ENCODE data around the gene SFTPD. TPM values are rescaled to one million over a fixed set of nuclear protein-coding genes. Genes with fewer than 3 reads are reported as not detected.
"Not testable (repeated sequence)": the region's sequence is repeated elsewhere in the genome, so short reads cannot be mapped to it uniquely, and the experiment has no call there.

Gene SFTPD
- polyA plus RNA-seq: not detected

DNA sequence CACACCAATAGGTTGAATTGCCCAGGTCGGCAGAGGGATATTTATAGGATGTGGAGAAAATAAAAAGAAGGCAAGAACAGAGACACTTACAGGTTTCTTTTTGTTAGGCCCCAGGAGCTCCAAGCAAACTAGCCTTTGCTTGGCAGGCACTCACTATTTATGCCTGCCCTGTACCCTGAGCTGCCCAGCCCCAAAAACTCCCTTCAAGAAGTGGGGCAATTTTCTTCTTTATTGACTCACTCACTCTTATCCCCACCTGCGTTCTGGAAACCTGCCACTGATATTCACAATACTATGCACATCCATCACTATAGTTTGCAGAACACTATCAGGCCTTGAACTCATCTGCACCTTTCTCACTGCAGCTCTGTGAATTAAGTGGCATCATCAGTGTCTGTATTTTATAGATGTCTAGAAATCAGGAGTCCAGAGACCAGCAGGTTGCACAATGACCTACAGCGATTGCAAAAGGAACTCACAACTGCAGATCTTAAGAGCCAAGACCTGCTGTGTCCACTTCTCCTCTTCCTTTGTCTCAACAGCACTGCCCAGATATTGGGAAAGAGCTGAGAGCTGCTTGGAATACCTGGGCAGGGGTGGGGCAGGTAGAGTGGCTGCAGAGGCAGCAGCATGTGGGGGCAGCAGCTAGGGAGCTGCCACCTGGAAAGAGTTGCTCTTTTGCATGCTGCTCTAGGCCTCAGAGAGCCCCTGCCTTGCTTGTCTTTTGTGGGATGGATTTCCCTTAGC lies at the start of gene SFTPD:
SFTPD (minus strand) TSS at position 130 of the 747 bp plus-strand sequence. CDS start 2,446 bp downstream, outside the sequence.
- Mint-ChIP-seq H3K27me3 (ENCODE audit: low read depth in 3 of 3) (peaks cover 1 to 15% (median 4%) of the 10 kb centered on the region in 3 donors), H3K36me3 (peaks cover 6 to 10% (median 7%) of the 10 kb centered on the region in 3 donors), H3K4me3 (no peak within 1 kb of the TSS), H3K4me1 (no peaks in the 10 kb centered on the region), H3K27ac (no peak within 1 kb of the TSS), H3K9me3 (peaks cover 9 to 21% (median 13%) of the 10 kb centered on the region in 6 donors)
- no peak for DNase-seq

GRCh38 chr10:79995979-79996634 lies 47.2 kb upstream of the SFTPD start:
- H3K9me3 Mint-ChIP-seq: peaks cover 0 to 7% (median 0%) of the 10 kb centered on the region in 6 donors
- peaks cover 0 to 10% (median 3%) of the 10 kb centered on the region in 3 donors for H3K27me3 Mint-ChIP-seq (ENCODE audit: low read depth in 3 of 3)
- no peaks in the 10 kb centered on the region for H3K4me1 Mint-ChIP-seq
- no peak for DNase-seq
- H3K4me3 Mint-ChIP-seq: no peak overlapping the region
- H3K36me3 Mint-ChIP-seq: peaks cover 0 to 3% (median 0%) of the 10 kb centered on the region in 3 donors
- H3K27ac Mint-ChIP-seq: no peak overlapping the region

DNA sequence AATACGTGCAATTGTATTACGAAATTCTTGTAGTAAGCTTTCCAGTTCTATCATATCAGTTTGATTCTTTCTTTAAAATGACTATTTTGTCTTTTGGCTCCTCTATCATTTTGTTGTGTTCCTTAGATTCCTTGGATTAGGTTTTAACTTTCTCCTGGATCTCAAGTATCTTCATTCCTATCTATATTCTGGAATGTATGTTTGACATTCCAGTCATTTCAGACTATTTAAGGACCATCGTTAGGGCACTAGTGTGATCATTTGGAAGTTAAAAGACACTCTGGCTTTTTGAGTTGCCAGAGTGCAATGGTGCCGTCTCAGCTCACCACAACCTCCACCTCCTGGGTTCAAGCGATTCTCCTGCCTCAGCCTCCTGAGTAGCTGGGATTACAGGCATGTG lies 45.7 kb upstream of the SFTPD start:
- Mint-ChIP-seq H3K36me3 (peaks cover 0 to 8% (median 7%) of the 10 kb centered on the region in 3 donors), H3K27ac (no peak overlapping the region), H3K4me3 (no peak overlapping the region), H3K9me3 (peaks cover 6 to 14% (median 11%) of the 10 kb centered on the region in 6 donors), H3K4me1 (no peaks in the 10 kb centered on the region), H3K27me3 (ENCODE audit: low read depth in 3 of 3) (peaks cover 3 to 10% (median 7%) of the 10 kb centered on the region in 3 donors)
- no peak for DNase-seq

DNA sequence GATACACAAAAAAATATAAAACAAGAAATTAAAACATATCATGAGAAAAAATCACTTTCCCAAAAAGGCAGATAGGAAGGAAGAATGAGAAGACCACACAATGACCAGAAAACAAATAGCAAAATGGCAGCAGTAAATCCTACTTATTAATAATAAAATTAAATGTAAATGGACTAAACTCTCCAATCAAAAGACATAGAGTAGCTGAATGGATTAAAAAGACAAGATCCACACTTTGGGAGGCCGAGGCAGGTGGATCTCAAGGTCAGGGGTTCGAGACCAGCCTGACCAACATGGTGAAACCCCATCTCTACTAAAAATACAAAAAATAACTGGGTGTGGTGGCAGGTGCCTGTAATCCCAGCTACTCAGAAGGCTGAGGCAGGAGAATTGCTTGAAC lies 39.3 kb upstream of the SFTPD start:
- Mint-ChIP-seq H3K27me3 (ENCODE audit: low read depth in 3 of 3) (peaks cover 6 to 17% (median 11%) of the 10 kb centered on the region in 3 donors), H3K9me3 (peaks cover 6 to 30% (median 21%) of the 10 kb centered on the region in 6 donors)
- H3K36me3 Mint-ChIP-seq, H3K4me1 Mint-ChIP-seq, DNase-seq, H3K4me3 Mint-ChIP-seq, H3K27ac Mint-ChIP-seq: not testable (repeated sequence)

DNA sequence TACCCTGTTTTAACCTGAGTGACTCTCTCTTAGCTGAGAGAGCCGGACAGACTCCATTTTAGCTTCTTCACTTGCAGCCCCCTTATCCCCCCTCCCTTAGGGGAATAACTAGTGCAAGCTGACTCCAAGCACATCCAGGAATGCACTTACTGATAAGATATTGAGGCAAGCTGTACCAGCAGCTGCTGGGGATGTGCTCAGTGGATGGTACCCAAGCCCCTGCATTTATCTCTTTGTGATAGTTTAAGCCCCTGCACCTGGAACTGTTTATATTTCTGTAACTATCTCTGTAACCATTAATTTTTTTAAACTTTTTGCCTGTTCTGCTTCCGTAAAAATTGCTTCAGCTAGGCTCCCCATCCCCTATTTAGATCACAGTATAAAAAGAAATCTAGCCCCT lies 37.8 kb upstream of the SFTPD start:
- not testable (repeated sequence) for DNase-seq, H3K4me1 Mint-ChIP-seq, H3K36me3 Mint-ChIP-seq, H3K27ac Mint-ChIP-seq, H3K4me3 Mint-ChIP-seq
- Mint-ChIP-seq H3K9me3 (peaks cover 6 to 30% (median 19%) of the 10 kb centered on the region in 6 donors), H3K27me3 (ENCODE audit: low read depth in 3 of 3) (peaks cover 6 to 17% (median 11%) of the 10 kb centered on the region in 3 donors)

DNA sequence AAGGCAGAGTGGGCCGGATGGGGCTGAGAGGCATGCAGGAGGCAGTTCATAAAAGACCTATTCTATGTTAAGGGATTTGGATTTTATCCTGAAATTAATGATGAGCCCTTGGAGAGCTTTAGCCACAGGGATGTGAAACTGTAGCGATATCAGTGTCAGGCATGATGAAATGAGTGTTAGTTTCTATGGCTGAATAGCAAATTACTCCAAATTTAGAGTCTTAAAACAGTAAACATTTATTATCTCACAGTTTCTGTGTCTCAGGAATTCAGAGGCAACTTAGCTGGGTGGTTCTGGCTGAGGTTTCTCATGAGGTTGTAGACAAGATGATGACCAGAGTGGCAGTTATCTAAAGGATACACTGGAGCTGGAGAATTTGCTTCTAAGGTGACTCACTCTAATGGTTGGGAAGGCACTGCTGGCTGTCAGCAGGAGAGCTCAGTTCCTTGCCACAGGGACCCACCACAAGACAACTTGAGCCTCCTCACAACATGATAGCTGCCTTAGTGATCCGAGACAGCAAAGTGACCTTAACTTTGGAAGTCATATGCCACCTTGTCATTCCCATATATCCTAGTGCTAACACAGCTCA lies 36.7 kb upstream of the SFTPD start:
- H3K27me3 Mint-ChIP-seq (ENCODE audit: low read depth in 3 of 3): peaks cover 6 to 15% (median 12%) of the 10 kb centered on the region in 3 donors
- no peak overlapping the region for H3K4me3 Mint-ChIP-seq
- H3K27ac Mint-ChIP-seq: no peak overlapping the region
- peaks cover 0 to 12% (median 11%) of the 10 kb centered on the region in 3 donors for H3K36me3 Mint-ChIP-seq
- peaks cover 6 to 25% (median 16%) of the 10 kb centered on the region in 6 donors for H3K9me3 Mint-ChIP-seq
- peaks cover 0 to 6% of the 10 kb centered on the region in 2 donors for H3K4me1 Mint-ChIP-seq
- DNase-seq: no peak

GRCh38 chr10:79984851-79985250 lies 35.9 kb upstream of the SFTPD start:
- Mint-ChIP-seq H3K4me3 (no peak overlapping the region), H3K9me3 (peaks cover under 1 to 18% (median 13%) of the 10 kb centered on the region in 6 donors), H3K27ac (no peak overlapping the region), H3K27me3 (ENCODE audit: low read depth in 3 of 3) (peaks cover 5 to 17% (median 12%) of the 10 kb centered on the region in 3 donors), H3K4me1 (peaks cover 0 to 6% of the 10 kb centered on the region in 2 donors), H3K36me3 (peaks cover 0 to 8% (median 7%) of the 10 kb centered on the region in 3 donors)
- no peak for DNase-seq

DNA sequence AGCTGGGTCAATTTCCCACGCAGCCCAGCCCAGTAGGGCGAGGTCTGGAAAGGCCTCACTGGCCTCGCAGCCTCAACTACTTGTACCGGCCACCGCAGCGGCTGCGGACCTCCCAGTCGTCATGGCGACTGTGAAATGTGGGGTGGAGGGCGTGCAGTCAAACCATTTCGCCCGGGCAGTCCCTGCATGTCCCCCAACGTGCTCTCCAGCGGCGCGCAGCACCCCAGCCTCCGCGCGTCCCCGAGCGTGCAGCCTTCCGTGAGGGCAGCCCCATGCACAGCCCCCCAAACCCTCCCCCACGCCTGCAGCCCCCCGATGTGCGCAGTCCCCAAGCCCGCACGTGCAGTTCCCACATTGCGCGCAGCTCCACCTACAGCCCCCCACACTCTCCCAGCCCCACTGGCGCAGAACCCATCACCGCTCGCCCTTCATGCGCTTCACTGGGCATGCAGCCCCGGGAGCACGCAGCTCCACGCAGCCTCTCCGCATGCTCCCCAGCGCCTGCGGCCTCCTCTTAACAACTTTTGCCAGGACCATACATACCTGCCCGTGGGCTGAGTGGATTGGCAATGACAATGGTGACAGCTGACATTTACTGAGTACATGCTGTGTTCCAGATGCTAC lies 34.5 kb upstream of the SFTPD start:
- H3K4me3 Mint-ChIP-seq: no peak overlapping the region
- DNase-seq: no peak
- H3K4me1 Mint-ChIP-seq: peaks cover 0 to 6% of the 10 kb centered on the region in 2 donors
- no peak overlapping the region for H3K27ac Mint-ChIP-seq
- peaks cover 0 to 8% (median 4%) of the 10 kb centered on the region in 6 donors for H3K9me3 Mint-ChIP-seq
- H3K36me3 Mint-ChIP-seq: peaks cover 0 to 6% (median 4%) of the 10 kb centered on the region in 3 donors
- peaks cover 6 to 21% (median 14%) of the 10 kb centered on the region in 3 donors for H3K27me3 Mint-ChIP-seq (ENCODE audit: low read depth in 3 of 3)

GRCh38 chr10:79982861-79983260 lies 34.0 kb upstream of the SFTPD start:
- peaks cover 6 to 21% (median 14%) of the 10 kb centered on the region in 3 donors for H3K27me3 Mint-ChIP-seq (ENCODE audit: low read depth in 3 of 3)
- peaks cover 0 to 6% of the 10 kb centered on the region in 2 donors for H3K4me1 Mint-ChIP-seq
- peaks cover 0 to 6% (median 4%) of the 10 kb centered on the region in 3 donors for H3K36me3 Mint-ChIP-seq
- no peak overlapping the region for H3K27ac Mint-ChIP-seq
- H3K9me3 Mint-ChIP-seq: peaks cover 0 to 8% (median under 1%) of the 10 kb centered on the region in 6 donors
- no peak overlapping the region for H3K4me3 Mint-ChIP-seq
- DNase-seq: no peak

DNA sequence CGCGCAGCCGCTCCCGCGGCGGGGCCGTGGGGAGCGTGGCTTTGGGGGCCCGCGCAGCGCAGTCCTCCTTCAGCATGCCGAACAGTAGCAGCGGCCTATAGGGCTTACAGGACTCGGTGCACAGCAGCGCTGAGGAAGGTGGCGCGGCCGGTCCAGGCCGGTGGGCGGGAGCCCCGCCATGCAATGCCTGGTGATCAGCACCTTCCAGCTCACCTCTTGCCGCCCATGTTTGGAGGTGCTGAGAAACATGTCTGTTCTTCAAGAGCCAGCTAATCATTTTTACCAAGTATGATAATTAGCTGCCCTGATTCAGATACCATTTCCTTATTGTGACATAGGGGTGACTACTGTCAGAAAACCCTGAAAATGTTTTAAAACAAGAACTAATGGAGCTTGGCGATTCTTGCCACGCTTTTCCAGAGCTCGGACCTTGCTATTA lies 33.5 kb upstream of the SFTPD start:
- peaks cover 0 to 6% (median 4%) of the 10 kb centered on the region in 3 donors for H3K36me3 Mint-ChIP-seq
- H3K4me1 Mint-ChIP-seq: peaks cover 0 to 6% of the 10 kb centered on the region in 2 donors
- DNase-seq: no peak
- H3K4me3 Mint-ChIP-seq: no peak overlapping the region
- H3K27ac Mint-ChIP-seq: no peak overlapping the region
- H3K27me3 Mint-ChIP-seq (ENCODE audit: low read depth in 3 of 3): peaks cover 6 to 24% (median 14%) of the 10 kb centered on the region in 3 donors
- H3K9me3 Mint-ChIP-seq: peaks cover 0 to 5% (median 0%) of the 10 kb centered on the region in 6 donors

- Mint-ChIP-seq H3K27ac (no peak overlapping the region), H3K4me1 (peaks cover 0 to 6% of the 10 kb centered on the region in 2 donors), H3K9me3 (peaks cover 0 to 4% (median 0%) of the 10 kb centered on the region in 6 donors), H3K27me3 (ENCODE audit: low read depth in 3 of 3) (peaks cover 6 to 29% (median 12%) of the 10 kb centered on the region in 3 donors), H3K36me3 (peaks cover 0 to 6% (median 4%) of the 10 kb centered on the region in 3 donors), H3K4me3 (peak overlapping the region in 1 of 5 donors; percentile 22)
- DNase-seq: no peak
These were observed 32.8 kb upstream of the SFTPD start for GRCh38 chr10:79981450-79982361.

DNA sequence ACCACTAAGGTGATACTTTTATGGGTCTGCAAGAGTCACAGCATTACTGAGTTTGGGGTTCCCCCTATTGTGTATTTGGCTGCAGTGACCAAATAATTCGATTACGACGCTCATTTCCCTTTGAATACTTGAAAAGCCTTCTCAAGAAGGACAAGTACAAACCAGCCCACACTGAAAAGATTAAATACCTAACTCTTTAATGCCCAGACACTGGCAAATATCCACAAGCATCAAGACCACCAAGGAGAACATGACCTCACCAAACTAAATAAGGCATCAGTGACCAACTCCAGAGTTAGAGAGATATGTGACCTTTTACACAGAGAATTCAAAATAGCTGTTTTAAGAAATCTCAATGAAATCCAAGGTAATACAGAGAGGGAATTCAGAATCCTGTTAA lies 31.8 kb upstream of the SFTPD start:
- H3K9me3 Mint-ChIP-seq: peaks cover 0 to 1% (median 0%) of the 10 kb centered on the region in 6 donors
- H3K4me1 Mint-ChIP-seq: peaks cover 0 to 6% of the 10 kb centered on the region in 2 donors
- H3K4me3 Mint-ChIP-seq: peak overlapping the region in 1 of 5 donors; percentile 8
- no peak for DNase-seq
- no peak overlapping the region for H3K27ac Mint-ChIP-seq
- H3K27me3 Mint-ChIP-seq (ENCODE audit: low read depth in 3 of 3): peaks cover 4 to 25% (median 9%) of the 10 kb centered on the region in 3 donors
- peaks cover 0 to 6% (median 4%) of the 10 kb centered on the region in 3 donors for H3K36me3 Mint-ChIP-seq
